Measurements from ENCODE around the gene MAK.
"Not testable (repeated sequence)": the region's sequence is repeated elsewhere in the genome, so short reads cannot be mapped to it uniquely, and the experiment has no call there.

MAK gene

DNA sequence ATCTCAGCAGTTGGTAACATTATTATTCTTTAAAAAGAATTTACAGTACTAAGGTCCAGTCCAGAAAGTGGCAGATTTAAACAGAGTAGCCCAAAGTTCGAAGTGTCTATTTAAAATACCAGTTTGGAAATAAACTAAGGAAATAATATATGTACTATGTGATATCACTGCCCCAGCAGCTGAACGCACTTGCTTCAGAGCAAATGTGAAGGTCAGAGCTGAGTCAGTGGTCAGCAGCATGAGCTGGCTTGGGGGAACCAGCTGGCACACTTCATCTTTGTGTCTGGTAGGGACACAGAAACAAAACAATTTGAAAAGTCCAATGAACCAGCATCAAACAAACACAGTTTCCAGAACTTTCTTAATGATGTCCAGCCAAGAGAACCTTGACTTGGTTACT lies 75.3 kb downstream of the MAK start:
- H3K4me3 ChIP-seq (replicated peaks; ENCODE audit: low read depth, low read length): no peak overlapping the region
- H3K27me3 ChIP-seq (replicated peaks; ENCODE audit: control insufficient read depth, insufficient read depth, low read length): no peaks in the 10 kb centered on the region
- no peaks in the 10 kb centered on the region; the same call in none of the 2 replicates for H3K36me3 ChIP-seq (ENCODE audit: control insufficient read depth, insufficient read depth, low read length)
- no peak for DNase-seq (ENCODE audit: extremely low read depth, insufficient read length)
- TF ChIP-seq, protein P1, sequence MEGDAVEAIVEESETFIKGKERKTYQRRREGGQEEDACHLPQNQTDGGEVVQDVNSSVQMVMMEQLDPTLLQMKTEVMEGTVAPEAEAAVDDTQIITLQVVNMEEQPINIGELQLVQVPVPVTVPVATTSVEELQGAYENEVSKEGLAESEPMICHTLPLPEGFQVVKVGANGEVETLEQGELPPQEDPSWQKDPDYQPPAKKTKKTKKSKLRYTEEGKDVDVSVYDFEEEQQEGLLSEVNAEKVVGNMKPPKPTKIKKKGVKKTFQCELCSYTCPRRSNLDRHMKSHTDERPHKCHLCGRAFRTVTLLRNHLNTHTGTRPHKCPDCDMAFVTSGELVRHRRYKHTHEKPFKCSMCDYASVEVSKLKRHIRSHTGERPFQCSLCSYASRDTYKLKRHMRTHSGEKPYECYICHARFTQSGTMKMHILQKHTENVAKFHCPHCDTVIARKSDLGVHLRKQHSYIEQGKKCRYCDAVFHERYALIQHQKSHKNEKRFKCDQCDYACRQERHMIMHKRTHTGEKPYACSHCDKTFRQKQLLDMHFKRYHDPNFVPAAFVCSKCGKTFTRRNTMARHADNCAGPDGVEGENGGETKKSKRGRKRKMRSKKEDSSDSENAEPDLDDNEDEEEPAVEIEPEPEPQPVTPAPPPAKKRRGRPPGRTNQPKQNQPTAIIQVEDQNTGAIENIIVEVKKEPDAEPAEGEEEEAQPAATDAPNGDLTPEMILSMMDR (IDR thresholded peaks at IDR 0.05; ENCODE audit: insufficient read depth, low read length, poor library complexity, severe bottlenecking): no peak

DNA sequence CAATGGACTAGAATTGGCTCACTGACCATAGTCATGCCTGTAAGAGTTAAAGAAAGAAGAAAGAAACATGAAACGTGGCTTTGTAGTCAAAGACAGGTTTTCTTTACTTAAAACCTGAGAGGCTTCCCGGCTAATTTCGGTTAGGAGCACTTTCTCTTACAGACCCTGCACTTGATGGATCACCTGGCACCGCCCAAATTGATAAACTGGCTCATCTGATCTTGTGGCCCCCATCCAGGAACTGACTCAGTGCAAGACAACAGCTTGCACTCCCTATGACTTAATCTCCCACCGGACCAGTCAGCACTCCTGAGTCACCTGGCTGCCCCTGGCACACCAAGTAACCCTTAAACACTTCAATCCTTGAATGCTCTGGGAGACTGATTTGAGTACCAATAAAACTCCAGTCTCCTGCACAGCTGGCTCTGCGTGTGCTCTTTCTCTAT lies 78.4 kb downstream of the MAK start:
- TF ChIP-seq, protein P1 (IDR thresholded peaks at IDR 0.05; ENCODE audit: insufficient read depth, low read length, poor library complexity, severe bottlenecking): no peak
- Histone ChIP-seq H3K4me3 (replicated peaks; ENCODE audit: low read depth, low read length) (no peak overlapping the region), H3K36me3 (ENCODE audit: control insufficient read depth, insufficient read depth, low read length) (peaks cover 2% of the 10 kb centered on the region), H3K27me3 (replicated peaks; ENCODE audit: control insufficient read depth, insufficient read depth, low read length) (no peaks in the 10 kb centered on the region)
- no peak for DNase-seq (ENCODE audit: extremely low read depth, insufficient read length)

DNA sequence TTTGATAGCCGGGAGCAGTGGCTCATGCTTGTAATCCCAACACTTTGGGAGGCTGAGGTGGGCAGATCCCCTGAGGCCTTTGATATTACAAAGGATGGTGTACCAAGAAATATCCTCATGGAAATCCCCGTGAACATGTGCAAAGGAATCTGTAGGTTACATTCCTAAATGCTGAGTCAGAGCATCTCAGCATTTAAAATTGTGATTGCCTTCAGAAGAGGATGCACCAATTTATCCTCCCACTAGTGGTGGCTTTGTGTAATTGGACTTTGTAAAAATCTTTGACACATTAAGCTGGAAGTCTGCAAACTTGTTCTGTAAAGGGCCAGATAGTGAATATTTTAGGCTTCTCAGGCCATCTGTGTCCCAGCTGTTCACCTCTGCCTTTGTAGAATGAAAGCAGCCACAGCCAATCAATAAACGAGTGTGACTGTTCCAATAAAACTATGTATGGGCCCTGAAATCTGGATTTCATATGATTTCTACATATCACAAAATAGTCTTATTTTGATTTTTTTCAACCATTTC lies 79.0 kb downstream of the MAK start:
- no peaks in the 10 kb centered on the region for H3K27me3 ChIP-seq (replicated peaks; ENCODE audit: control insufficient read depth, insufficient read depth, low read length)

DNA sequence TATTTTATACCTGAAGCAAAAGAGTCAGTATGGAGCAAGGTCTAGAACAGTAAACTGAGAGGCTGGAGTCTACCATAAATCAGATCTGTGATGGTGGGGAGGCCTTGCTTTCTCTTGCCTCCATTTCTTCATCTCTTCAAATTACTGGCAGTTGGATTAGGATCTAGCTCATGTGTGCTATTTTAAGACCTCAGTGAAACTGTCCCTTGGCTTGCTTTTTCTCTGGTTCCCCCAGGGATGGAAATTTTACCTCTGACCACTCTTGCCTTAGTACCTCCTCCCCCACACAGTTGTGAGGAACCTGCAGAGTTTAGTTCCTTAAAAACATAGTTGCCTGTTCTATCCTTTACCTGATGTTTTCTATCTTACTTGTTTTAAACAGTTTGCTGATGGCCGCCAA lies 82.3 kb downstream of the MAK start:
- no peak for DNase-seq (ENCODE audit: extremely low read depth, insufficient read length)

More for the DNA sequence above, 79.0 kb downstream of the MAK start:
- DNase-seq (ENCODE audit: extremely low read depth, insufficient read length): no peak
- TF ChIP-seq, protein P1 (IDR thresholded peaks at IDR 0.05; ENCODE audit: insufficient read depth, low read length, poor library complexity, severe bottlenecking): peak; percentile 58
- no peak overlapping the region for H3K4me3 ChIP-seq (replicated peaks; ENCODE audit: low read depth, low read length)
- peaks cover 4% of the 10 kb centered on the region for H3K36me3 ChIP-seq (ENCODE audit: control insufficient read depth, insufficient read depth, low read length)

DNA sequence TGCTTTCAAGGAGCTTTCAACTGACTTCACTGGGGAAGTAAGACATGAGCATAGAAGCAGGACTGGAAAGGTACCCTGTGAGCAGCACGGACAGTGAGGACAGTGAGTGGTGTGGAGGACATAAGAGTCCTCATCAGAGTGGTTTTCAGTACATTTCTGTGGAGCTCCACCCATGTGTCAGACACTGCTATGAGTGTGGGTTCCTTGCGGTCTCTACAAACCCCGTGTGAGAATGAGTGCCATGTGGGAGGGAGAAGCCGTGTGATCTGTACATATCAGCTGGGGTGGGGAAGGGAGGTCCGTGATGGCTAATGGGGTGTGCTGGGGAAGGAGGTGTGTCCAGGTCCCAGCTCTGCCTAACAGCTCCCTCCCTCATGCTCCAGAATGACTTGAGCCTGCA lies 86.6 kb downstream of the MAK start:
- not testable (repeated sequence) for H3K4me3 ChIP-seq (replicated peaks; ENCODE audit: low read depth, low read length); DNase-seq (ENCODE audit: extremely low read depth, insufficient read length); H3K27me3 ChIP-seq (replicated peaks; ENCODE audit: control insufficient read depth, insufficient read depth, low read length); H3K36me3 ChIP-seq (ENCODE audit: control insufficient read depth, insufficient read depth, low read length)

More for the DNA sequence above, 82.3 kb downstream of the MAK start:
- peaks cover 6% of the 10 kb centered on the region for H3K36me3 ChIP-seq (ENCODE audit: control insufficient read depth, insufficient read depth, low read length)
- TF ChIP-seq, protein P1 (IDR thresholded peaks at IDR 0.05; ENCODE audit: insufficient read depth, low read length, poor library complexity, severe bottlenecking): no peak
- no peak overlapping the region for H3K4me3 ChIP-seq (replicated peaks; ENCODE audit: low read depth, low read length)
- H3K27me3 ChIP-seq (replicated peaks; ENCODE audit: control insufficient read depth, insufficient read depth, low read length): no peaks in the 10 kb centered on the region

DNA sequence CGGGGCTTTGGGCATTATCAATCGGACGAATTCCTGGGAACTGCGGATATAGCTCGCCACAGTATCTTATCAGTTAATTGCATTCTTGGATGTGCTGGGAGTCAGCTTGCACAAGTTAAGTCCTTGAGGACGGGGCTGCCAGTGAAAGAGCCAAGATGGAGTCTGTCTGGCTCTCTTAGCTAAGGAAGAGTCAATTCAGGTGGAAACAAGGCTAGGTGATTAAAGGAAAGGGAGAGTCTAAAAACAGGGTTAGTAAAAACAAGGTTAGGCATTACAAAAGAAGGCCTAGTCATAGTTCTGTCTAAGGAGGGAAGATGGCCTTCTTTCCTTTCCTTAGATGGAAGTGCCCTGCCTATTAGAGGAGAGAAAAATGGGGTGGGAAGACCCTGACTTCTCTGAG lies 87.8 kb downstream of the MAK start:
- H3K36me3 ChIP-seq (ENCODE audit: control insufficient read depth, insufficient read depth, low read length); H3K4me3 ChIP-seq (replicated peaks; ENCODE audit: low read depth, low read length); DNase-seq (ENCODE audit: extremely low read depth, insufficient read length); H3K27me3 ChIP-seq (replicated peaks; ENCODE audit: control insufficient read depth, insufficient read depth, low read length): not testable (repeated sequence)

DNA sequence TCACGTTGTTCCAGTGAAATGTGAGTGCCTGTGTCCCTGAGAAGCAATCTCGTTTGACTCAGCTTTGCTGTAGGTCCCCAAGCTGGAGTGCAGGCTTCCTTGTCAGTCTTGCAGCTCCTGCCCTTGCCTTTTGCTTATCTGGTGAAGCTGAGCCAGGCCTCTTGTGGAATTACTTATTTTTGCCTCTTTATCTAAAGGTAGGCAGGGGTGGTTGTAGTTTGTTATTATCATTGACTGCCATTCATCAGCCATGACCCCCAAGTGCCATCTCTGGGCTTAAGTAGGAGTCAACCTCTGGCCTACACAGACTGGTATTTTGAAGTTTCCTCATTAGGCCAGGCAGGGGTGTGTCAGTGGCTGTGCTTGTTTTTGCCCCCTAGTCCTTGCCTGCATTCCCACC lies 88.6 kb downstream of the MAK start:
- no peak for DNase-seq (ENCODE audit: extremely low read depth, insufficient read length)
- TF ChIP-seq, protein P1 (IDR thresholded peaks at IDR 0.05; ENCODE audit: insufficient read depth, low read length, poor library complexity, severe bottlenecking): no peak
- Histone ChIP-seq H3K27me3 (replicated peaks; ENCODE audit: control insufficient read depth, insufficient read depth, low read length) (no peaks in the 10 kb centered on the region), H3K36me3 (ENCODE audit: control insufficient read depth, insufficient read depth, low read length) (peaks cover 6% of the 10 kb centered on the region), H3K4me3 (replicated peaks; ENCODE audit: low read depth, low read length) (no peak overlapping the region)
